Renal pelvis (tissue), 4 donors: Measurements from ENCODE around the gene IREB2. TPM values are rescaled to one million over a fixed set of nuclear protein-coding genes. Genes with fewer than 3 reads are reported as not detected.
A peak's percentile ranks its signal among the peaks of the same experiment; 100 is the strongest.
"Not testable (repeated sequence)": the region's sequence is repeated elsewhere in the genome, so short reads cannot be mapped to it uniquely, and the experiment has no call there.

Experiments used
- DNase-seq: peaks from one replicate; pipeline ENCODE4 v3.0.0-alpha.2; 2013
- polyA plus RNA-seq, 3 donors: library from polyadenylated mRNA; unstranded; fragments of 120-200 nt; gene quantifications; one replicate each; pipeline ENCODE4 v1.2.1, GENCODE V29; 2013; ENCODE audit not compliant: insufficient read length in 3 of 3

The IREB2 gene
- polyA plus RNA-seq, 3 donors: 49.6 to 71.5 (median 64.5) TPM

DNA sequence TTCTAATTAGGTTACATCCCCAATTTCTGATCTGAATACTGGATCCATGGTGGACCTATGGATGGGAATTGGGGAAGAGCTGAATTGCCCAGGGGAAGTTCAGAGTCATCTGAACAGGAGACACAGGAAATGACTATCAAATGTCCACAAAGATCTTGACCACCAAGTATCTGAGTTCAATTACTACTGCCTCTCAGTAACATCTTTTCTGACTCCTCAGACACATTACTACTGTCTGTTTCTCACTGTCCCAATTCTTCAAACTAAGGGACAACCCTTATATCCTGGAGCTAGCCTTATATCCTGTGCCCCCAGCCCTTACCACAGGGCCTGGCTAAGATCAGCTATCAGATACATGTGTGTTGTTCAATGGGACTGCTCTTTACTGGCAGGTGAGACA lies 10.1 kb upstream of the IREB2 start:
- DNase-seq: no peak

DNA sequence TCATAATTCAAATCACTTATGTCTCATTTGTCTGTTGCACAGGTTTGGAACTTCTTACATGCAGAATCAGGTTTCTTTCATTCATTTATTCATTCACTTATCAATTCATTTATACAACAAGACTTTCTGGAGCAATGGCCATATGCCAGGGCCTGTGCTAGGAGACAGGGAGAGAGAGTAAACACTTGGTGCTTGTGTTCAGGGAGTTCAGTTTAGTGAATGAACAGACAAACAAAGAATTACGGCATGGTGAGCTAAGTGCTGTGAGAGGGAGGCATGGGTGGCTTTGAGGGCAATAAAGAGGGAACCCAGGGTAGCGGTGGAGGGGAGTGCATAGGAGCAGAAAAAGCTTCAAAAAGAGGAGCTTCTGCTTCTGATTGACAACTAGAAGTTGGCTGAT lies 8.5 kb upstream of the IREB2 start:
- no peak for DNase-seq

DNA sequence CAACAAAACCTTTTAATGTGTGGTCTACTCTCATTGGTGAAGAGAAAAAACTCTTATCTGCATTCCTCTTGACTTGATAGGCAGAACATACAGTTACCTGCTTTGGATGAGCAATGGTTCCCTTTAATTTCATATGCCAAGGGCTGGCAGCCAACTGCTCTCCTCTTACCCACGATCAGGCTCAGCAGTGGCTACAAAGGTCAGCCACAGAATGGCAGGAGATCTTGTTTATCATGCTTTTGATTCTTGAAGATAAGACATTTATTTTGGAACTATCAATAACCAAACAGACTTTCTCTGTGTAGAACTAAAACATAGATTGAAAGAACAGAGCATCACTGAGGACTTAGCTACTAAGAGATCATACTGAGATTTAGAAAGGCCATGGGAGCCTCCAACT lies 6.1 kb upstream of the IREB2 start:
- DNase-seq: no peak

DNA sequence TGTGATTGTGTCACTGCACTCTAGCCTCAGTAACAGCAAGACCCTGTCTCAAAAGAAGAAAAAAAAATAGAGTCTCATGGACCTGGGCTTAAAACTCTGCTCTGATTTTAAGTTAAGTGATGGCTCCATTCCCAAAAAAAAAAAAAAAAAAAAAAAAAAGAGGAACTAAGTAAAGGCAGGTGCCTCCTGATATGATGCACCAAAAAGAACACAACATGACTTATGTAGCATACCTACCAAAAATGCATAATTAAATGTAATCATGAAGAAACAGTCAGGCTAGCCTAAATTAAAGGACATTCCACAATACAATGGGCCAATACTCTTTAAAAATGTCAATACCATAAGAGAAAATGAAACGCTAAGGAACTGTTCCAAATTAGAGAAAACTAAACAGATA lies 5.4 kb upstream of the IREB2 start:
- DNase-seq: no peak

DNA sequence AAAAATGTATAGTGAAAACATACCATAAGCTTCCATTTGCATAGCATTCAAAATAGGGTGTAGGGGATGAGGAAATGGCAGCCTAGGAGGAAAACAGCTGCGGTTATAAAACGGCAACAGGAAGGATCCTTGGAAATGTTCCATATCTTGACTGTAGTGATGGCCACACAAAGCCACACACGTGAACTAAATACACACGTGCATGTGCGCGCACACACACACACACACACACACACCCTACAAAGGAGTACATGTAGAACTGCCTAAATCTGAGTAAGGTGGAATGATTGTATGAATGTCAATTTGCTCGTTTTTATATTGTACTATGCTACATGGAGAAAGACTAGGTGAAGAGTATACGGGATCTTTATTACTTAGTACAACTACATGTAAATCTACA lies 3.9 kb upstream of the IREB2 start:
- no peak for DNase-seq

DNA sequence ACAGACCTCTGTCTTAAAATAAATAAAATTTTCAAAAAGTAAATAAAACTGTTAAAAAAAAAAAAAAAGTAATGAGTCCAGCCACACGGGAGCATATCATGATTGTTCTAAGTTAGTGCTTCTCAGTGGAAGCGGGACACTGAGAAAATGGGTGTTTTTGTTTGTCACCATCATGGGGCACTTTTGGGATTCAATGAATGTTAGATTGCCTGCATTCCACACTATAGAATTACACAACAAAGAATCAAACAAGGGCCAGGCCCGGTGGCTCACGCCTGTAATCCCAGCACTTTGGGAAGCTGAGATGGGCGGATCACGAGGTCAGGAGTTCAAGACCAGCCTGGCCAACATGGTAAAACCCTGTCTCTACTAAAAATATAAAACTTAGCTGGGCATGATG lies 3.3 kb upstream of the IREB2 start:
- not testable (repeated sequence) for DNase-seq

DNA sequence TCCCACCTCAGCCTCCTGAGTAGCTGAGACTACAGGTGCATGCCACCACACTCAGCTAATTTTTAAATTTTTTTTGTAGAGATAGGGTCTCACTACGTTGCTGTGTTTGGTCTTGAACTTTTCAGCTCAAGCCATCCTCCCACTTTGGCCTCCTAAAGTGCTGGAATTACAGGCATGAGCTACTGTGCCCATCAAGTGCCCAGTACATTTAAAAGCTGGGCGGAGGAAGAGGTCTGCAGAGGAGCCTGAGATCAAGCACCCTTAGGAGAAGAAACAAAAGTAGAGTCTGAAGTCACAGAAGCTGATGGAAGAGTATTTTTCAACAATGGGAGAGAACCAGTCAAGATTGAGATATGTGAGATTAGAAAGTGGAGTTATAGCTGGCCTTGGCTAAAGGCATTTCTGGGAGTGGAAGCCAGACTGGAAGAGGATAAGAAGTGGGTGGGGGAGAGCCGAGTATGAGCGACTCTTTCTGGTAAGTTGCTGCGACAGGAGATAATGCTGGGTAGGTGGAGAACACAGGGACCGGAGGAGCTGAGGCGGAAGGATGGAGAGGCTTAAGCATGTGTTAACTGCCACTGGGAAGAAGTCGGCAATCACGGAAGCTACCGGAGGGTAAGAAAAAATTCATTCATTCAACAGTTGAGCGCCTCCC lies 782 bp upstream of the IREB2 start:
- DNase-seq: no peak

DNA sequence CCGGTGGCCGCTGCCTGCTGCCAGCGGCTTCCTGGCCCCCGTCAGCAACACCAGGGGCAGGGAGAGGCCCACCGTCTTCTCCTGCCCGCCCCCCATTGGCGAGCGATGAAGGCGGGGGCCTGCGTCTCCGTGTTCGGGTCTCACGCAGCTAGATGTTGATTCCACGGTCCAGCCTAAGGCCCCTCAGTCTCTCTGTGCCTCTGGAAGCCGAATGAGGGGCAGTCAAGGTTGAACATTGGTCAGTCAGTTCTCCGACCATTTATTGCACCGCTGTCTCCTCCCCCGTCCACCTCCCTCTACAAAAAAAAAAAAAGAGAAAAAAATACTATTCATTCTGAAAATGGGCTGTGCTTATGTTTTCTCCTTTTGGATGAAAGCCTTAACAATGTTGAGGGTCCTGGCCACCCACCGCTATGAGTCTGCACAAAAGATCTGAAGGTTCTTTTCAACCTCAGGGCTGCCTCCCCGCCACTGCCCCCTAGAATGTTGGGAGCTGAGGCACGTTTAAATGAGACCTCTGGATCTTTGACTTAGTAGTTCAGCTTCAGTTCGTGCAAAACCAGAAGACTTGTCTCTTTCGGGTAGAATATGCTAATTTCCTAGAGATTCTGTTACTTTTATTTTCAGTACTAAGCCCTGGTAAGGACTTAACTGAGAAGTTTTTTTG lies 736 bp downstream of the IREB2 start:
- DNase-seq: peak; percentile 24

DNA sequence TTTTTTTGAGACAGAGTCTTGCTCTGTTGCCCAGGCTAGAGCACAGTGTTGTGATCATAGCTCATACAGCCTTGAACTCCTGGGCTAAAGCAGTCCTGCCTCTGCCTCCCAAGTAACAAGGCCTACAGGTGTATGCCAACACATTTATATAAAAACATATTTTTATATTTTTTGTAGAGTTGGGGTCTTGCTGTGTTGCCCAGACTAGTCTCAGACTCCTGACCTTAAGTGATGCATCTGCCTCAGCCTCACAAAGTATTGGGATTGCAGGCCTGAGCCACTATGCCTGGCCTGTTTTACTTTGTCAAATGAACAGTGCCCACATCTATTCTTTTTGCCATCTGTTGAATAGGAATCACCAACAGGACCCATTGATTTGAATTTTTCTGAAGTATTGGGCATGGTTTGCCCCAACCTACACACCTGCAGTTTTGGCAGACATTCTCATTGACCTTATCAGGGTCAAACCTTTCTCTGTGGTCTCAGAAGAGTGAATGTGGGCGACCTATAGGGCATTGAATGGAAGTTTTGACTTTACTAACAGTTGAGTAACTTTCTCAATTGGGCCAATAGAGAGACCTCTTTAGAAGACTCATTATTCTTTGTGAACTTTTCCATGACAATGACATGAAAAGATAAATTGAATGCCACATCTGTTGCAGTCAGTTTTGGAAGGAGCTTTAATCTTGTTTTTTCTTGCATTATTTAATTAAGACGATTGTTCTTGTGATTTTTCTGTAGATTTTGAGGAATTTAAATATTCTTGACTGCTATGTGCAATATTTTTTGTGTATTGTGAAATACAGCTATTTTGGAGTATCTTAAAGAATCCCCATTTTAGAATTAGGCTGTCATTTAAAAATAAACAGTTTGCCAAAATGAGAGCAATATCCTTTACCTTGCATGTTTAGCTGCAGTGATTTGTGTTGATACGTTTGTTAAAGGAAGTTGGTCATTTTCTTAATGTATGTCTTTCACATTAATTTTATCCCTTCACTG lies 2.7 kb downstream of the IREB2 start:
- no peak for DNase-seq

DNA sequence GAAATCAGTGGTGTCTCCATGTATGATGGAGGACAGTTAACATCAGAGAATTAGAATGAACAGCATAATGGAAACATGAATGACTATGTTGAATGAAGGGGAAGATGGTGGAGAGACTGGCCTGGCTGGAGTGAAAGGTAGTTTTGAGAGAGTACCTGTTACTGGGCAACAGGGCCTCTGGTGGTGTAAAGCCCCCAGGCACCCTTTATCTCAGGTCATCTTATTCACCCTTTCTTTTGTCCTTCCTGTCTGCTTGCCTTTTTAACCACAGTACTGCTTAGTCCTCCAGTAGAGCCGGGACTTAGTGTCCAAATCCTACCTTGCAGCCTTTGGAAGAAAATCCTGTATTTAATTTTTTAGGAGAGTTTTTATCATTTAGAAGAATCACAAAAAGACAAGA lies 6.2 kb downstream of the IREB2 start:
- no peak for DNase-seq

DNA sequence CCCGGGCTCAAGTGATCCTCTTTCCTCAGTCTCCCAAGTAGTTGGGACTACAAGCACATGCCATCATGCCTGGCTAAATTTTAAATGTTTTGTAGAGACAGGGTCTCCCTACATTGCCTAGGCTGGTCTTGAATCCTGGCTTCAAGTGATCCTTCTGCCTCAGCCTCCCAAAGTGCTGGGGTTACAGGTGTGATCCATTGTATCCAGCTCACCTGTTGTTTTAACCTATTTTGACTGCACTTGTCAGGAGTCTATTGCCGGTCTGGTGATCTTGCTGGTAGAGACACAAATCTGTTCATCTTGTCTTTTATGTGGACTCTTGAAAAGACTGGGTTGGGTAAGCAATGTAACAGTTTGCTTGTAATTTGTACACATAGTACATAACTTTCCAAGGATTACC lies 7.9 kb downstream of the IREB2 start:
- no peak for DNase-seq

DNA sequence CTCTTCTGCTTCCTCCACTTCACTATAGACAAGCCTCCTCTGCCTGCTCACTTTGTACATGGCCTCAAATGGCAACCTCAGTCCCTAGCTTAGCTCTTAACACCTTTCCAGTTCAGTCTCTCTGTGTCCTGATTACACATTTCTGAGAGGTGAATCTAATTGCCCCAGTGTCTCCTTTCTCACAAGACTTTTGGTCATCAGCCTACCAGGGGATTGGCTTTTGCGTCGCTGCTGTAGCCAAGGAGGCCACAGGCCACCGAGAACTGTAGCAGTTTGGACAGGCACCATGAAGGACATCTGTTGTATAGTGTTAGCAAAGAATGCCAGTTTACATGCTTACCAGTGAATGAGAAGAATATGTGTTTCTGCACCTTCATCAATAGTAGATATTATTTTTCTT lies 8.5 kb downstream of the IREB2 start:
- DNase-seq: no peak

DNA sequence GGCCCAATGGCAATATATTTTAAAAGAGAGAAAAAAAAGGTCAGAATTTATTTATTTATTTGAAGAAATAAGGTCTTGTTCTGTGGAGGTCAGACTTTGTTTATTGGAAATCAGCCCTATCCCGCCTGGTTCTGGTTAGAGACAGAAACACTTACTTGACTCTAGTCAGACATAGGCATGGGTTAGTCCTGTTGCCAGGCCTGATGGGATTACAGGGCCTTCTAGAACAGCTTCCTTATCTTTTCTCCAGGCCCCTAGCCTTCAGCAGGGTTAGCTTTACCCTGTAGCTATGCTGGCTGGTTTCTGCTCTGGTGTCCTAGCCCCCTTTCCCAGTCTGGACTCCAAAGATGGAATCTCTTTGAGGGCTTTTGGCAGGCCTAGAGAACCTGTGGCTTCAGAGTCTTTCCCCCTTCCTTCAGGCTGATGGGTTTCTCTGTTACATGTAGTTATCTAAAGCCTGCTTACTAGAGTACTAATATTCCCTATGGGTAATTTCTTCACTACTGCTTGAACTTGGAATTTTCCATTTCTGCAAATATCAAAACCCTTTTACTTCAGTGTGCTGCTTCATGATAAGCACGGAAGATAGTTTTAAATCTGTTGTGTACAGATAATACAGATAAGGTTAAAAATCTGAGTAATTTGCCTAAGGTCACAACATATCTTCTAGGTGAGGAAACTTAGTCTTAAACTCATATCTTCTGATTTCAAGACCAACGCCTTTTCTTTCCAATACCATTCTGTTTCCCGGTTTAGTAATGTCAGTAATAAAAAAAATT lies 10.6 kb downstream of the IREB2 start:
- DNase-seq: no peak

DNA sequence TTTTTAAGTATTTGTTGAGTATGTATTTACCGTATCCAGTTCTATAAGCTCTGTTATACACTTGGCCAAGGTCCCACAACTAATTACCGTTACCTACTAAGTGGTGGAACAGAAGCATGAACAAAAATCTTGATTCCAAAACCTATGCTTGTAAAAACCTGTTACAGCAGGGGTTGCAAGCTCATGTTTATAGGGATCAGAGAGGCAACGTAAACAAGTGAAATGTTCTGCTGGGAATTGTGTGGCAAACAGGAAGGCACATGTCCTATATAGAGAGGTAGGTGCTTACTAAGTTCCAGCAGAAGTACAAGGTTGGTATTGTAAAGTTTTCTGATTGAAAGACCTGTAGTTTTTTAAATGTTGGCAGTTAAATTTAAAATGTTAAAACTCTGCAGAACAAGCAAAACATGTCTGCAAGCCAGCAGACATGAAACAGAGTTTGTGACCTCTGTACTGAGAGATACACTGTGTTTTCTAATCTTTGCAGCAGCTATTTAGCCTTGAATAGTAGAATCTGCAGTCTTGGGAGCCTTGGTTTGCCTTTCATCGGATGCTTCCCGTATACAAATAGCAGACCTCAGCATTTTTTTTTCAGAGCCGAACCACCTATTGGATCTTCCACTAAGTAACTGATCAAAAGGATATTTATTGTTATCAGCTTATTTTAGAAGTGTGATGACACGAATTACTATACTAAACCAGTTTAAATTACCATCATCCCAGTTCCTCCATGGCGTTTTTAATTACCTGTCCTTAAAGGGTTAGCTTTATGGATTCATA lies 11.4 kb downstream of the IREB2 start:
- DNase-seq: no peak

DNA sequence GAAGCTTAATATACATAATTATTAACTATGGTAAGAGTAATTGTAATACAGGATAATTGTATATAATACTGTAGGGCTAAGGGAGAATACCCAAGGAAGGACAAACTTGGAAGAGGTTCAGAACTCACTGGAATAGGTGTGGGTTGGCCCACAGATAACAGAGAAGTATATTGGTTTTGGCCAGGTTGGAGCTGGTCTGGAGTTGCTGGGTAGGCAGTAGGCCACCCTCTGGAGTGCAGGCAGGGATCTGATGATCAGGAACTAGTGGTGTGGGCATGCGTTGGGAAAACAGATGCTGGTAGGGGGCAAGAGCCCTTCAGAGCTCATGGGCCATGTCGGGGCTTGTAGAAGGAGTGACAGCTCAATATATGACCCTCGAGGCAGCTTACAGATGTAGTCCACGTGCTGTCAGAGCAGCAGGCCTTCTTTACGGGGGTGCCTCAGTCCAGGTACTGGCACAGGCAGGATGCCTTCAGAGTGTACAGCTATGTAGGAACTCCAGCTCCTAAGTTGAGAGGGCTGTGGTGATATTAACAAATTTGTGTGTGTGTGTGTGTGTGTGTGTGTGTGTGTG lies 12.4 kb downstream of the IREB2 start:
- no peak for DNase-seq

DNA sequence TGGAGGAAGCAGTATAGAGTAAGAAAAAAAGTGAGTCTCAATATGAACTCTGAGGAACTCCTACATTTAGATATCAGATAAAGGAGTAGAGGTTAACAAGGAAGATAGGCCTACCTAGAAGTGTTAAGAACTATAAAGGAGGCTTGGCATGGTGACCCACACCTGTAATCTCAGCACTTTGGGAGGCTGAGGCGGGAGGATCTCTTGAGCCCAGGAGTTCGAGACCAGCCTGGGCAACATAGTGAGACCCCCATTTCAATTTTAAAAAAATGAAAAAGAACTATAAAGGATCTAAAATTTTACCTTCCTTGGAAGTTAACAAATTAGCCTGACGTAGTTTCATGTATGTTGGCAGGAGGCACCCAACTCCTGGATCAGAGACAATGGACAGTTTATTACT lies 14.5 kb downstream of the IREB2 start:
- no peak for DNase-seq

DNA sequence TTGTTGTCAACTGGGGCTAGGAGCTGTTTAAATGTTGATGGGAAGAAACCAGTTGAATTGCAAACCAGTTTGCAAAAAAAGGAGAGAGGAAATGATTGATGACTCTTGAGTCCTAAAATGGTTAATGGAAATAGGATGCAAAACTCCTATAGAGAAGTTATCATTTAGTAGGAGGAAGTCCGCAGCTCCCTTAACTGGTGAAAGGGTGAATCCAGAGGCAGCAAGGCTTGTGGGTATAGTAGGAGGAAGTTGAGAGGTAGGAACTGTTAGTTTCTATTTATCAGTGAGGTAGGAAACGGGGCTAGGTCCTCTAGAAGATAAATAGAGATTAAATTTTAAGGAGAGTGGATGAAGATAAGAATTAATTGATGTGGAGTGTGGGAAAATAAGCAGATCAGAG lies 15.4 kb downstream of the IREB2 start:
- DNase-seq: no peak

DNA sequence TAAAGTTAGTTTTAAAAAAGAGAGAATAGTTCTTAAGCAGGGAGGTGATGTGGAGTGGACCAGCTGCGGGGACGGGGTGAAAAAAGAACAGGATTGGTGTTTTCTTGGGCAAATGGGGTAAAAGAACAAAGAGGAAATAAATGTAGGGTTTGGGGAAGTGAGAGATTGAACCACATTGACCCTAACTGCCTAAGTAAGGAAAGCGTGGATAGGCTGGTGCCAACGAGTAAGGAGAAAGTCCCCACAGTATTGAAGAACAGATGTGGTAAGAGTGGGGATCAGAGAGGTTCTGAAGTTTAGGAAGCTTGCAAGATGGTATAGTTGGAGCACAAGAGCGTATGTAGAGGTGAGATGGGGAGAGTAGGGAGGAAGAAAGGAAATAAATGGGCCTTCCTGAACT lies 17.0 kb downstream of the IREB2 start:
- DNase-seq: no peak

DNA sequence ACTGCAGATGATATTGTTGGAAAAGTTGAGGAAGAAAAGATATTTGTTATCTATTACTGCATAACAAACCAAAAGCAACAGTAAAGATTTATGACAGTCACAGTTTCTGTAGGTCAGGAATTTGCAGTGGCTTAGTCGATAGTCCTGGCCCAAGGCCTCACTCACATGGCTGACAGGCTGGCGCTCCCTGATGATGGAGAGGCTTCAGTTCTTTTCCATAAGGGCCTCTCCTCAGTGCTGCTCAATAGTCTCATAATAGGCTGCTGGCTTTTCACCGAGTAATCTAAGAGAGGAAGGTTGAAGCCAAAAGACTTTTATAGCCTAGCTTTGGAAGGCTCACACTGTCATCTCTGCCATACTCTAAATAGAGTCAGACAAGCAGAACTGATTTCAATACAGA lies 17.7 kb downstream of the IREB2 start:
- no peak for DNase-seq

DNA sequence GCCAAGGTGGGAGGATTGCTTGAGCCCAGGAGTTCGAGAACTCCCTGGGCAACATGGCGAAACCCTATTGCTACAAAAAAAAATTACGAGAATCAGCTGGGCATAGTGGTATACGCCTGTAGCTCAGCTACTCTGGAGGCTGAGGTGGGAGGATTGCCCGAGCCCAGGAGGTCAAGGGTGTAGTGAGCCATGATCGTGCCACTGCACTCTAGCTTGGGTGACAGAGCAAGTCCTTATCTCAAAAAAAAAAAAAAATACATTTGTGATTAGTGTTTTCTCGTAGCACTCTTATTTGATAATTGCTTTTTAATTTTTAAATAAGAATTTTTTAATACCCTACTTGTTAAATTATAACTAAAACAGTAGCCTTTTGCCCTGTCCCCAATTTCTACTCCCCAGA lies 18.4 kb downstream of the IREB2 start:
- DNase-seq: no peak

DNA sequence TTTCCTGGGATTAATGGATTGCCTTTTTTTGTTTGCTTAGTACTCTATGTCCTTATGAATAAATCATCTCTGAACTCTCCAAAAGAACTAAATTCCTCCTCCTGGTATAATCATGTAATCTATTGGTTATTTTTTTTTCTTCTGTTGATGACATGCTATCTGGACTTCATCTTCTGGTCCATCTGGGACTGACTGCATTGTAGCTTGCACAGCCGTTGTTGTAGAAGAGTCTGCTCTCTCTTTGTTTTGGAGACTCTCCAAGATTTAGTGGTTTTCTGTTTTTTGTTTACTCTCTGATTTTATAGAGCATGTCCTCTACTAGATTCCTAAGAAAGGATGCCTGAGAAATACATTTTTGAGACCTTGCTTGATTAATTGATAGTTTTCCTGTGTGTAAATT lies 19.1 kb downstream of the IREB2 start:
- DNase-seq: peak; percentile 36
